GM18907 (cell line): Measurements from ENCODE around the gene NPW.
A peak's percentile ranks its signal among the peaks of the same experiment; 100 is the strongest.
"Not testable (repeated sequence)": the region's sequence is repeated elsewhere in the genome, so short reads cannot be mapped to it uniquely, and the experiment has no call there.

Source experiments
- ATAC-seq: cut with Tn5 transposase; IDR thresholded peaks from one replicate; pipeline ENCODE4 v1.9.1; 2021; ENCODE audit warnings: mild to moderate bottlenecking, moderate library complexity; ENCODE audit not compliant: unreplicated experiment

Gene NPW

GRCh38 chr16:2019921-2020831 is 591 bp downstream of the NPW start:
- ATAC-seq: no peak

GRCh38 chr16:2022723-2023091 is 3.1 kb downstream of the NPW start:
- no peak for ATAC-seq

- peak; percentile 77 for ATAC-seq
These were observed 3.8 kb downstream of the NPW start for GRCh38 chr16:2023092-2024031.

GRCh38 chr16:2024032-2024420 is 4.4 kb downstream of the NPW start:
- ATAC-seq: no peak

GRCh38 chr16:2025251-2025650 is 5.7 kb downstream of the NPW start:
- ATAC-seq: no peak

GRCh38 chr16:2025878-2026460 is 6.4 kb downstream of the NPW start:
- no peak for ATAC-seq

- no peak for ATAC-seq
These were observed 7.0 kb downstream of the NPW start, which contains the start of gene NHERF2 for GRCh38 chr16:2026461-2027023. NHERF2 (plus strand) TSS chr16:2026902; CDS start chr16:2027006, 104 bp downstream.

GRCh38 chr16:2027024-2028010 is 7.7 kb downstream of the NPW start:
- no peak for ATAC-seq

GRCh38 chr16:2028146-2028545 is 8.6 kb downstream of the NPW start:
- no peak for ATAC-seq

GRCh38 chr16:2028620-2029220 is 9.1 kb downstream of the NPW start:
- ATAC-seq: no peak

- no peak for ATAC-seq
These were observed 9.8 kb downstream of the NPW start for GRCh38 chr16:2029350-2029749.

GRCh38 chr16:2030036-2030435 is 10.5 kb downstream of the NPW start:
- ATAC-seq: no peak

- no peak for ATAC-seq
These were observed 11.5 kb downstream of the NPW start for GRCh38 chr16:2031081-2031577.

- no peak for ATAC-seq
These were observed 12.9 kb downstream of the NPW start for GRCh38 chr16:2032285-2033056.

- no peak for ATAC-seq
These were observed 13.7 kb downstream of the NPW start for GRCh38 chr16:2033057-2033908.

- ATAC-seq: not testable (repeated sequence)
These were observed 14.5 kb downstream of the NPW start for GRCh38 chr16:2033909-2034695.
